SK-N-SH treated with all-trans-retinoic acid at 6 μM for 48 hours (cell line): ENCODE results near the gene KLHL14.

ENCODE experiments used
- ATAC-seq: fragments of 200-7000 bp; cut with Tn5 transposase; 3 replicates; pipeline ENCODE4 v1.9.1; 2020; ENCODE audit warnings: mild to moderate bottlenecking, moderate library complexity
- ARNTL ChIP-seq: fragments of 450-650 bp; formaldehyde crosslinking; IDR thresholded peaks from 2 replicates; pipeline ENCODE4 v1.5.0; 2020; ENCODE audit warnings: low read depth, mild to moderate bottlenecking, moderate library complexity, borderline replicate concordance
- BACH2 ChIP-seq: fragments of 250-450 bp; sonication (Bioruptor Pico); IDR thresholded peaks from 2 replicates; pipeline ENCODE4 v1.9.0; 2021; ENCODE audit warnings: mild to moderate bottlenecking, borderline replicate concordance
- CREB5 ChIP-seq: fragments of 250-450 bp; sonication (Bioruptor Pico); IDR thresholded peaks from 2 replicates; pipeline ENCODE4 v1.5.1; 2020; ENCODE audit warnings: low read depth, mild to moderate bottlenecking, moderate library complexity
- CSDC2 ChIP-seq: fragments of 250-450 bp; sonication (Bioruptor Pico); IDR thresholded peaks from 2 replicates; pipeline ENCODE4 v1.5.0; 2020; ENCODE audit warnings: mild to moderate bottlenecking, moderate library complexity
- CSRNP3 ChIP-seq: fragments of 250-450 bp; sonication (Bioruptor Pico); IDR thresholded peaks from 2 replicates; pipeline ENCODE4 v1.5.1; 2021; ENCODE audit warnings: mild to moderate bottlenecking, moderate library complexity
- ESRRG ChIP-seq: fragments of 250-450 bp; sonication (Bioruptor Pico); IDR thresholded peaks from 2 replicates; pipeline ENCODE4 v1.6.1; 2021; ENCODE audit warnings: mild to moderate bottlenecking
- GLIS3 ChIP-seq: fragments of 250-450 bp; sonication (Bioruptor Pico); IDR thresholded peaks from 2 replicates; pipeline ENCODE4 v1.5.0; 2020; ENCODE audit warnings: mild to moderate bottlenecking, moderate library complexity
- ISL1 ChIP-seq: fragments of 250-450 bp; sonication (Bioruptor Pico); IDR thresholded peaks from 2 replicates; pipeline ENCODE4 v2.1.2; 2022; ENCODE audit warnings: mild to moderate bottlenecking, moderate library complexity
- OSR1 ChIP-seq: fragments of 250-450 bp; sonication (Bioruptor Pico); IDR thresholded peaks from 2 replicates; pipeline ENCODE4 v1.8.0; 2022; ENCODE audit warnings: moderate library complexity, mild to moderate bottlenecking, inconsistent platforms
- PATZ1 ChIP-seq: fragments of 250-450 bp; sonication (Bioruptor Pico); IDR thresholded peaks from 2 replicates; pipeline ENCODE4 v1.8.0; 2020; ENCODE audit warnings: mild to moderate bottlenecking, moderate library complexity, borderline replicate concordance
- POU6F1 ChIP-seq: fragments of 250-450 bp; sonication (Bioruptor Pico); IDR thresholded peaks from 2 replicates; pipeline ENCODE4 v1.8.0; 2021; ENCODE audit warnings: low read depth, mild to moderate bottlenecking, moderate library complexity, borderline replicate concordance
- PPARA ChIP-seq: fragments of 250-450 bp; sonication (Bioruptor Pico); IDR thresholded peaks from 2 replicates; pipeline ENCODE4 v1.5.0; 2020; ENCODE audit warnings: mild to moderate bottlenecking, borderline replicate concordance
- RARB ChIP-seq: fragments of 250-450 bp; sonication (Bioruptor Pico); IDR thresholded peaks from 2 replicates; pipeline ENCODE4 v1.8.0; 2021; ENCODE audit warnings: mild to moderate bottlenecking, moderate library complexity
- SNAI2 ChIP-seq: fragments of 250-450 bp; sonication (Bioruptor Pico); IDR thresholded peaks from 2 replicates; pipeline ENCODE4 v1.5.0; 2020; ENCODE audit warnings: mild to moderate bottlenecking, moderate library complexity
- TCF4 ChIP-seq: fragments of 250-450 bp; sonication (Bioruptor Pico); IDR thresholded peaks from 2 replicates; pipeline ENCODE4 v1.8.0; 2021; ENCODE audit warnings: mild to moderate bottlenecking, moderate library complexity, borderline replicate concordance
- TOX ChIP-seq: fragments of 250-450 bp; sonication (Bioruptor Pico); IDR thresholded peaks from 2 replicates; pipeline ENCODE4 v1.8.0; 2021; ENCODE audit warnings: mild to moderate bottlenecking, moderate library complexity, borderline replicate concordance
- TSHZ2 ChIP-seq: fragments of 250-450 bp; sonication (Bioruptor Pico); IDR thresholded peaks from 2 replicates; pipeline ENCODE4 v1.5.0; 2020; ENCODE audit warnings: mild to moderate bottlenecking, moderate library complexity
- ZC3H10 ChIP-seq: fragments of 250-450 bp; sonication (Bioruptor Pico); IDR thresholded peaks from 2 replicates; pipeline ENCODE4 v1.5.1; 2021; ENCODE audit warnings: mild to moderate bottlenecking, moderate library complexity
- ZFP3 ChIP-seq: fragments of 250-450 bp; sonication (Bioruptor Pico); IDR thresholded peaks from 2 replicates; pipeline ENCODE4 v1.5.0; 2020; ENCODE audit warnings: mild to moderate bottlenecking, moderate library complexity
- ZFP30 ChIP-seq: fragments of 450-650 bp; formaldehyde crosslinking; IDR thresholded peaks from 2 replicates; pipeline ENCODE4 v1.5.0; 2022; ENCODE audit warnings: mild to moderate bottlenecking, moderate library complexity
- ZNF565 ChIP-seq: fragments of 450-650 bp; formaldehyde crosslinking; conservative IDR thresholded peaks from 2 replicates; pipeline ENCODE4 v1.5.0; 2020; ENCODE audit warnings: low read depth, mild to moderate bottlenecking, moderate library complexity
- ZNF70 ChIP-seq: fragments of 450-650 bp; formaldehyde crosslinking; IDR thresholded peaks from 2 replicates; pipeline ENCODE4 v1.5.0; 2020; ENCODE audit warnings: mild to moderate bottlenecking, moderate library complexity
- ZNF8 ChIP-seq: fragments of 450-650 bp; formaldehyde crosslinking; IDR thresholded peaks from 2 replicates; pipeline ENCODE4 v1.5.0; 2020; ENCODE audit warnings: mild to moderate bottlenecking, moderate library complexity

Gene KLHL14

GRCh38 chr18:32730620-32731091 is 42.2 kb downstream of the KLHL14 start:
- ATAC-seq: peak; percentile 55
- TF ChIP-seq TOX (CRISPR knock-in tag) (no peak), BACH2 (no peak), TCF4 (no peak), PPARA (CRISPR knock-in tag) (no peak), ZFP3 (CRISPR knock-in tag) (no peak), CSRNP3 (CRISPR knock-in tag) (no peak), PATZ1 (CRISPR knock-in tag) (no peak), ZFP30 (CRISPR knock-in tag) (no peak), ESRRG (no peak), SNAI2 (no peak), POU6F1 (no peak), TSHZ2 (CRISPR knock-in tag) (no peak), ZNF565 (CRISPR knock-in tag) (no peak), CREB5 (CRISPR knock-in tag) (no peak), OSR1 (CRISPR knock-in tag) (no peak), ZNF70 (no peak), CSDC2 (CRISPR knock-in tag) (no peak), ARNTL (CRISPR knock-in tag) (no peak), RARB (CRISPR knock-in tag) (no peak), GLIS3 (CRISPR knock-in tag) (no peak)

GRCh38 chr18:32730068-32730467 is 42.8 kb downstream of the KLHL14 start:
- 0 out of 3 replicates have a peak, but pooled peaks have one; percentile 24 for ATAC-seq
- TF ChIP-seq PATZ1 (CRISPR knock-in tag) (no peak), ZNF70 (no peak), RARB (CRISPR knock-in tag) (no peak), CSDC2 (CRISPR knock-in tag) (no peak), SNAI2 (no peak), ARNTL (CRISPR knock-in tag) (no peak), TSHZ2 (CRISPR knock-in tag) (no peak), ZC3H10 (no peak), ZNF8 (CRISPR knock-in tag) (no peak), ZFP30 (CRISPR knock-in tag) (no peak), GLIS3 (CRISPR knock-in tag) (no peak), CREB5 (CRISPR knock-in tag) (no peak), TOX (CRISPR knock-in tag) (no peak), ISL1 (no peak), TCF4 (no peak), ZFP3 (CRISPR knock-in tag) (no peak)
